Gastrocnemius medialis (tissue), 4 donors: ENCODE measurements around the gene AQP11.
"Not testable (repeated sequence)": the region's sequence is repeated elsewhere in the genome, so short reads cannot be mapped to it uniquely, and the experiment has no call there.

ENCODE experiments used
- POLR2A ChIP-seq, 2 donors: fragments of 450-650 bp; IDR thresholded peaks; one replicate each; pipeline ENCODE4 v1.6.1; 2017; ENCODE audit warnings: antibody characterized with exemption in 2 of 2, mild to moderate bottlenecking in 2 of 2, moderate library complexity in 2 of 2
- TF ChIP-seq, protein P1 (sequence below), 5 experiments: fragments of 450-650 bp in 3 of 5; fragments of 200-600 bp in 2 of 5; sonication (generic) in 2 of 5; IDR thresholded peaks in 4 of 5; conservative IDR thresholded peaks in 1 of 5; 1 replicate in 4 of 5; 2 replicates in 1 of 5; pipeline ENCODE4 v1.5.1; 2016 to 2019; ENCODE audit warnings: antibody characterized with exemption in 5 of 5, mild to moderate bottlenecking in 3 of 5, moderate library complexity in 3 of 5

DNA sequence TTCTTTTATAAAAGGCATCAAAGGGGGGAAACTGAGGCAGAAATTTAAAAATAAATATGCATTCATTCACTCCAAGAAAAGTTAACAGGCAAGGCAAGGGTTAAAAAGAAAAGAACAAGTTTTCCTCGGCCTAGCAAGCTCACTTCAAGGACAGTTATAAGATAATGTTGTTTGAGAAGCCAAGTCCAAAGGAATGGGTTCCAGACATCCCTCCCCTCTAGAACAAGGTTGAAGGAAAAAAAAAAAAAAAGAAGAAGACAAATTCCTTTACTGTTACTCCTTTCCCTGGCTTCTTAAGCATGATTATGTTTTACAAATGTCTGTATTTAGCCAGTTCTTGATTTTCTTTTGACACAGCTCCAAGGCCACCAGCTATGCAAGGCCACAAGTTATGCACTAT, 14.3 kb upstream of the AQP11 start:
- not testable (repeated sequence) for TF ChIP-seq POLR2A (IDR thresholded peaks at IDR 0.05)
- TF ChIP-seq, protein P1, sequence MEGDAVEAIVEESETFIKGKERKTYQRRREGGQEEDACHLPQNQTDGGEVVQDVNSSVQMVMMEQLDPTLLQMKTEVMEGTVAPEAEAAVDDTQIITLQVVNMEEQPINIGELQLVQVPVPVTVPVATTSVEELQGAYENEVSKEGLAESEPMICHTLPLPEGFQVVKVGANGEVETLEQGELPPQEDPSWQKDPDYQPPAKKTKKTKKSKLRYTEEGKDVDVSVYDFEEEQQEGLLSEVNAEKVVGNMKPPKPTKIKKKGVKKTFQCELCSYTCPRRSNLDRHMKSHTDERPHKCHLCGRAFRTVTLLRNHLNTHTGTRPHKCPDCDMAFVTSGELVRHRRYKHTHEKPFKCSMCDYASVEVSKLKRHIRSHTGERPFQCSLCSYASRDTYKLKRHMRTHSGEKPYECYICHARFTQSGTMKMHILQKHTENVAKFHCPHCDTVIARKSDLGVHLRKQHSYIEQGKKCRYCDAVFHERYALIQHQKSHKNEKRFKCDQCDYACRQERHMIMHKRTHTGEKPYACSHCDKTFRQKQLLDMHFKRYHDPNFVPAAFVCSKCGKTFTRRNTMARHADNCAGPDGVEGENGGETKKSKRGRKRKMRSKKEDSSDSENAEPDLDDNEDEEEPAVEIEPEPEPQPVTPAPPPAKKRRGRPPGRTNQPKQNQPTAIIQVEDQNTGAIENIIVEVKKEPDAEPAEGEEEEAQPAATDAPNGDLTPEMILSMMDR (IDR thresholded peaks at IDR 0.05 in 4 of 5, conservative IDR thresholded peaks at IDR 0.05 in 1 of 5): not testable (repeated sequence)
